ENCODE data around the gene VWA5A.
A peak's percentile ranks its signal among the peaks of the same experiment; 100 is the strongest.

VWA5A gene, protein sequence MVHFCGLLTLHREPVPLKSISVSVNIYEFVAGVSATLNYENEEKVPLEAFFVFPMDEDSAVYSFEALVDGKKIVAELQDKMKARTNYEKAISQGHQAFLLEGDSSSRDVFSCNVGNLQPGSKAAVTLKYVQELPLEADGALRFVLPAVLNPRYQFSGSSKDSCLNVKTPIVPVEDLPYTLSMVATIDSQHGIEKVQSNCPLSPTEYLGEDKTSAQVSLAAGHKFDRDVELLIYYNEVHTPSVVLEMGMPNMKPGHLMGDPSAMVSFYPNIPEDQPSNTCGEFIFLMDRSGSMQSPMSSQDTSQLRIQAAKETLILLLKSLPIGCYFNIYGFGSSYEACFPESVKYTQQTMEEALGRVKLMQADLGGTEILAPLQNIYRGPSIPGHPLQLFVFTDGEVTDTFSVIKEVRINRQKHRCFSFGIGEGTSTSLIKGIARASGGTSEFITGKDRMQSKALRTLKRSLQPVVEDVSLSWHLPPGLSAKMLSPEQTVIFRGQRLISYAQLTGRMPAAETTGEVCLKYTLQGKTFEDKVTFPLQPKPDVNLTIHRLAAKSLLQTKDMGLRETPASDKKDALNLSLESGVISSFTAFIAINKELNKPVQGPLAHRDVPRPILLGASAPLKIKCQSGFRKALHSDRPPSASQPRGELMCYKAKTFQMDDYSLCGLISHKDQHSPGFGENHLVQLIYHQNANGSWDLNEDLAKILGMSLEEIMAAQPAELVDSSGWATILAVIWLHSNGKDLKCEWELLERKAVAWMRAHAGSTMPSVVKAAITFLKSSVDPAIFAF

DNA sequence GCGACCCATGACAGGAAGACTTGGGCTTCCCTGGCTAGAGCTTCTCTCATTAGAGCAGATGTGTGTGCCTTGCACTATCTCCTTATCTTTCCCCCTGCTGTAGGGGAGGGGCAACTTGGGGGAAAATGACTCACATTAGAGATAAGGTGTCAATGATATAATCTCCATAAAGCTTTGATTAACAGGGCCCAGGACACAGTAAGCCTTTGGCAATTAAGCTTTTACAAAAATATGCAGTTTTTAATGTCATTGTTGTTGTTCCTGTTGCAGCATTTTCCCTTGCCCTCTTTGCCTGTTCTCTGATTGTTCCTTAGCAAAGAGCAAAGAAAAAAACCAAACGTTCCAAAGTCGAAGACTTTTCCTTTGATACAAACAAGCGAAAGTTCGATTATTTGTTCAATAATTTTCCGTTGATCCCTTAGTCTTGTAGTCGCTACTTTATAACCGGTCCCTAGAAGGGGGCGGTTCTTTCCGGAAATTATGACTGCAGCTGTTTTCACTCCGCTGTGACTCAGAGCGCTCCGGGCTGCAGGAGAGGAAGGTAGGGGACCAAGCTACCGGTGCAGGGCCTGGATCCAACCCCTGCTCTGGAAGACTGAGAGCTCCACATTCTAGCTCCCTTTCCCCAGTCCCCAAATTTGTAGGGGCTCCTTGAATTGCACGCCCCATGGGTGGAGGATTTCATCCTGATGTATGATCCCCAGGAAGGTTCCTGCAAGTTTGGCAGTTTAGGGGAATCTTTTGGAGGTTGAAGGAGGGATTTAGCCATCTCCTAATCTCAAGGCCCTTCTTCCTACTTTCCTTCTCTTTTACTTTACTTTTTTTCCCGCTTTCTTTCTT lies at the start of gene VWA5A:
Gene VWA5A (plus strand): TSS at position 509 of the 840 bp plus-strand sequence. CDS start 2,062 bp downstream, outside the sequence.
- DNase-seq = peak; percentile 91

DNA sequence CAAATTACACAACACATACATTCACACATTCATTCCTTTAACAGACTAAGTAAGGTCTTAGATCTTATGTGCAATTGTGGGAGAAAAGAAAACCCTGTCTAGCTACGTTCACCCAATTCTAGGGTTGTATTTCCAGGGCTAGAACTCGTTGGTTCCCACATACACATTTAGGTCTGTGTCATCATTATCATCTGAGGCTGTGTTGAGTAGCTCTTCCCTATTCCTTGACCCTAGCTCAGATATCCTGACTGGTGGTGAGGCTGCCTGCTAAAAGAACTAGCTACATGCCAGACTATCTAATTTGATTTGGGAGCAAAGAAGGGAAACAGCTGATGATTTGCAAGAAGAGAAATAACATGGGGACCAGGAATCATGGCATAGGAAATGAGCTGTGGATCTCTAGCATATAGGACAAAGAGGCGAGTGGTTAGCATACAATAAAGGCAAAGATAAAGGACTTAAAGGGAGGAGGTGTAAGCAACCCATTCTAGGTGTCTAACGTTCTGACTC lies 46.6 kb upstream of the VWA5A start:
- no peak for DNase-seq

DNA sequence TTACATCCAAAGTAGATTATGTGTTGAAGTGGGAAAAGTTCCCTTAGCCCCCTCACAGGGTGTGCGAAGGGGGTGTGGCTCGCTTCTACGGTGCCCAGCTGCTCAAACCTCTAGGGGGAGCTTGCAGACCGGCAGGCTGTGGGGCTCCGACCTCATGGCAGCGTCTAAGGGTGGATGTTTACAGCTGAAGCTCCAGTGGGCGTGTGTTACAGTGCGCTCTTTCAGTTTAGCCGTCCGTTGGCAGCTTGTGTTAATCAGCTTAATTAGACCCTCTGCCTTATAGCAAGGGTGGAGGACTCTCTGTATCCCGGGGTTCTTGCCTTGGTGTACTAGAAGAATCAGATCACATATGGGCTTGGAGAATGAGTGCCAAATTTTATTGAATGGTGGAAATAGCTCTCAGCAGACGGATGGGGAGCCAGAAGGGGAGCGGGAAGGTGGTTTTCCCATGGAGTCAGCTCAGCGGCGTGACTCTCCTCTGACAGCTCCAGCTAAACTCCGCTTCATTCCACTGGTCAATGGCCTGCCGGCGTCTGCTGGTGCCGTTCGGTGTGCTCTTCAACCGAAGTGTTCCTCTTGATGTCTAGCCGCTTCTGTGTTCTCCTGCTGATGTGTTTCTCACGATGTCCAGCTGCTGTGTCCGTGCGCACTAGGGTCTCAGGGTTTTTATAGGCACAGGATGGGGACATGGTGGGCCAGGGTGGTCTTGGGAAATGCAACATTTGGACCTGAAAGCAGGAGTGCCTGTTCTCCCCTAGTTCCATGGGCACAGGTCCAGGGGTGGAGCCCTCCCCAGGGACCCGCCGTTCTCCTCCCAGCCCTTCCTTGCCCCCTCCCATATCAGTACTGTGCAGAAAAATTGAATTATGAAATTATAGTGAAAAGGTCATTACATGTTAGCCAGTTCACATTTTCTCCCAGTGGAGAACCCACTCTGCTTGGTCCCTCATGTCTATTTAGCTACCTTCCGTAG lies 45.5 kb upstream of the VWA5A start:
- peak; percentile 53 for DNase-seq

DNA sequence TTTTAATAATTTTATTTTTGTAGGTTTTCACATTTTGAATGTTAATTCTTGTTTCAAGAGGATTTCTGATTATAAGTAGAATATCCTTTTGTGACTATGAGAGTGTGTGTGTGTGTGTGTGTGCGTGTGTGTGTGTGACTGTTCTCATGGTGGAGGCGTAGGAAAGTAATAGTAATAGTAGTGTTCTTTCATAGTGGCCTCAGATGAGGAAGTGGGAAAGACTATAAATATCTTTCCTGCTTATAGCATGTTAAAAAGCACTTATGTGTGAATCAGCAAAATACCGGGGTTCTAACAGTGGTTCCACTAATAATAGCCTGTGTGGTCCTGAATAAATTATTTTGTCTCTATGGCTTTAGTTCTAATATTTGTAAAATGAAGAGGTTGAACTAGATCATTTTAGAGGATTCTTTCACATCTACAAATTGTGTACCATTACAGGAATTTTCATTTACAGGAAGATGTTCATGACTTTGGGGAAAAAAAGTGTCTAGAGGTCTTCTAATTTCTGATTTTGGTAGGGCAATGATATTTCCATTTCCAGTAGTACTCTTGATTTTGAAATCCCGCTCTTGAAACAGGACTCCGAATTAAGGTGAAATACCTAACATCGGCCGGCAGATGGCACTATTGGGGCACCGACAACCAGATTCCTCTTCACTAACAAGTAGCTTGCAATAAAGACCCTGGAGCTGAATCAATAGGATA lies 44.2 kb upstream of the VWA5A start:
- peak; percentile 75 for DNase-seq

DNA sequence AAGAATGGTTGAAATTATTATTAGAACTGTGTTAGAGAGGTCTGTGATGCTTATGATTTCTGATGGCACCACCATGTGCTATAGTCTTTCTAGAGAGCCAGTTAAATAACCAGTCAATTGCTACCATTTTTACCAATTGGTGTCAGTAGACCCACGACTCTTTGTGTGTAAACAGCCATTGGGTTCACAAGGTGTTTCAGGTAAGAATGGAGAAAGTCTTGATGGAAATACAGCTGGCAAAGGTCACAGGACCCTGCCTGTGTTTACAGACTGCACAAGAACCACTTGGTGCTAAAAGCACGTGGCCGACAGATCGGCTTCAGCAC lies 43.7 kb upstream of the VWA5A start:
- no peak for DNase-seq

DNA sequence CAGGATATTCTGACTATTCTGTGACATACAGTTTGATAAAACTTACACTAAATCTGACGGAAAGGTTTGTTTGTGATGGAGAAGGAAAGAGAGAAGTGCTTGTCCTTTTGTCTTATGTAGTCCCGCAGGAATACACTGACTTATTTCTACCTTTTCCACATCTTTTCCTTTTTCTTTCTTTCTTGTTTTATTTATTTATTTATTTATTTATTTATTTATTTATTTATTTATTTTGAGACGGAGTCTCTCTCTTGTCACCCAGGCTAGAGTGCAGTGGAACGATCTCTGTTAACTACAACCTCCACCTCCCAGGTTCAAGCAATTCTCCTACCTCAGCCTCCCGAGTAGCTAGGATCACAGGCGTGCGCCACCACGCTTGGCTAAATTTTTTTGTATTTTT lies 43.1 kb upstream of the VWA5A start:
- no peak for DNase-seq

DNA sequence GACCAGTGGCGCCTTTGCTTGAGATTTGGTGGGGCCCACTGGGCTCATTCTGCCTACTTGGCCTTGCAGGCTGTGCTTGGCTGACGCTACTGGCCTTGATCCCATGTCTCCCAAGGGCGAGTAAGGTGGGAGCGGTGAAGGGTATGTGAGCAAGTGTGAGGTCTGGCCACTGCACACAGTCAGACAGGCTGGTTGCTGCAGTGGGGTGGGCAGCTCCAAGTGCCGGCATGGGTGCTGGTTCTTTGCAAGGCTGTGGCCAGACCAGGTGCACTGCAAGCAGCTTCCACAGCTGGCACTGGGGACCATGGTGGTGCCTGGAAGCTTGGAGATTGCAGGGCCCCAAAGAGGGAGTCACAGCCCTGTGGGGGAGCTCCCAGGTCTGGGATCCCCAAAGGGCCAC lies 40.7 kb upstream of the VWA5A start:
- no peak for DNase-seq

DNA sequence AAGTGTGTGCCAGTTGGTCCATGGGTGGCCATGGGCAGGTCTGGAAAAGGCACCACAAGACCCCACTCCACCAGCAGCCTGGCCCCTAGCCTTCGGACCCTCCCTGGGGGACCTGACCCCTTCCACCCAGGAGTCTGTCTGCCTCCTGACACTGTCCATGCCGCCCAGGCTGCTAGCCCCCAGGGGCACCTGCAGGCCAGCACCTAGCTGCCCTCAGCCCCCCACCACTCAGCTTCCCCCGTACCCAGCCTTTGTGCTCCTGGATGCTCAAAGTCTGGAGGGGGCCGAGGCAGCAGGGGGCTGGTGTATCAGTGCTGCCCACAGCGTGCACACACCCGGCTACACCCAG lies 39.8 kb upstream of the VWA5A start:
- no peak for DNase-seq

DNA sequence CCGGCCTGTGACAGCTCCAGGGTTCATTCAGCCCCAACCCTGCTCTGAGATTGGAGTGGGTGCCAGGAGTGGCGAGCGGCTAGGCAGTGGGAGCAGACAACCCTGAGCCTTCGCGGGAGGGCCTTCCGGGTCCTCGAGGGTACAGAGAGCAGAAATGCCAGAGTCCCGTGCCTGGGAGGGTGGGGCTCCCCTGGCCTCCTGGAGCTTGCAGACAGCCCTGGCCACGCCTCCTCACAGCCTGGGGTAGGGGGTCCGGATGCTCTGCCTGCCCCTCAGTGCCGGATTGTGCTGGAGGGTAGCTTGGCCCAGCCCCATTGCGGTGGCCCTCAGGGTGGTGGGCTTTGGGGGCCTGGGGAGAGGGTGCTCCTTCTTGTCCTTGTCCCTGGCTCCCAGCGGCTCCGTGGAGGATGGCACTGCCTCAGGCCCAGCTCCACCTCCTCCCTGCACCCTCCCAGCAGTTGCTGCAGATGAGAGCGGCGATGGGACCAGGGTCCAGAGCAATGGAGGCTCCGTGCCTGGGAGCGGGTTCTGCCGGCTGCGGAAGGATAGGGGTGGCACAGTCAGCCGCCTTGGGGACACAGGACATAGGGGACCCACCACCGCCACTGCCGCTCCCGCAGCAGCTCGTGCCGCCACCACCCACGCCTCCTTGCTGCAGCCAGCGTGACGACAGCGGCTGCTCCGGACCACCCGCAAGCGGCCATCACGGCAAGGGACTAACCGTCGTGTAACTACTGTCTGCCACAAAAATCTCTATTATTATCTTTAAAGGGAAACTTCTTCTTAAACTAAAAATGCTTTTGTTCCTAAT lies 39.2 kb upstream of the VWA5A start:
- no peak for DNase-seq

DNA sequence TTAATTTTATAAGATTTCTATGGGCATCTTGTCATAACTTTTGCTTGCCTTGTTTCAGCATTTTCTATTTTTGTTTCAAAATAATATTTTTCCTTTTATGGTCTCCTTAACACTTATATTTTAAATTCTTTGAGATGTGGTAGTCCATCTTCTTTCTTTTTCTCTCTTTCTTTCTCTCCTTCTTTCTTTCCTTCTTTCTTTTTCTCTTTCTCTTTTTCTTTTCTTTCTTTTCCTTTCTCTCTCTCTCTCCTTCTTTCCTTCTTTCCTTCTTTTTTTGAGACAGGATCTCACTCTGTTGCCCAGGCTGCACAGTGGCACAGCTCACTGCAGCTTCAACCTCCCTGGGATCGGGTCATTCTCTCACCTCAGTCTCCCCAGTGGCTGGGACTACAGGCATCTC lies 38.0 kb upstream of the VWA5A start:
- DNase-seq = no peak

DNA sequence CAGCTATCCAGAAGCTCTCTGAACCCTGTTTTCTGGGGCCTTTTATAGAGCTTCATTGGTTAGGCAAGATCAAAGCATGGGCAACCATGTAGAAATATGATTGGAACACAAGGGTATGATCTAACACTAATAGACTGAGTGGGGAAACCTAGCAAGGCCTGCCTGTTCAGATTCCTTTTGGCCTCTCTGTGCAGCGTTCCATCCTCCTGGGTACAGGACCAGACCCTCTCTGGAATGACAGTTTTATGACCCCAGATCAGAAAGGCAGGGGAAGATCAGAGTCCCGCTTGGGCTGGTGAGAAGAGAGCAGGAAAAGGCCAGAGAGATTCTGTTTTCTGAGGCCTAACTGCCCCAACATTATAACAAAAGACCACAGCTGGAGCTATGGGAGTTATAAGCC lies 36.7 kb upstream of the VWA5A start:
- no peak for DNase-seq

DNA sequence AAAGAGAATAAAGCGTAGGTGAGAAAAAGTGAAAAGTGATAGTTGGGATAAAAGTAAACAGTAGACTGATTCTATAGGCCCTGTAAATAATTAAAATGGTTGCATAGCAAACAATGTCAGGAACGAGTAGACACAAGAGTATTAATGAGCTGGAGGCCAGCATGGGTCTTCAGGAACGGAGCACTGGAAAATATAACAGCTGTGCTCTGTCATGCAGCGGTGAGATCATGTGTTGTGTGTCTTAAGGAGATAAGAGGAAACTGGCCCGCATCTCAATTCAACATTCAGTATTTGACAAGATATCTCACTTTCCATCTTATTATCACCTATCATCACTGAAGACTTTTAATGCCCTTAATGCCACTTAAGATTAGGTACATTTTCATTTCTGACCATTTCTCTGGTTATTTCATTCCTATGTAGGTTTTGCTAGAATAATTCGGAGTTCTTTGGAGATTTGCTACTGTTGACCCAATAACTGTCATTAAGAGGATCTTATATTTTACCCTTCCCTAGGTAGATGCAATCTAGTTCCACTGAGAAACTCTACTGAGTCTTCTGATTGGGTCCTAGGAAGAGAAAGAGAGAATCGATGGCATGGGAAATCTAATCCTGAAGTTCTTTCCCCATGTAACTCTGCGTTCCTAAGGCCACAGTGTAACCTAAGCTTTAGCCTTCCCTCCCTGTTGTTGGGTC lies 35.5 kb upstream of the VWA5A start:
- DNase-seq = no peak

DNA sequence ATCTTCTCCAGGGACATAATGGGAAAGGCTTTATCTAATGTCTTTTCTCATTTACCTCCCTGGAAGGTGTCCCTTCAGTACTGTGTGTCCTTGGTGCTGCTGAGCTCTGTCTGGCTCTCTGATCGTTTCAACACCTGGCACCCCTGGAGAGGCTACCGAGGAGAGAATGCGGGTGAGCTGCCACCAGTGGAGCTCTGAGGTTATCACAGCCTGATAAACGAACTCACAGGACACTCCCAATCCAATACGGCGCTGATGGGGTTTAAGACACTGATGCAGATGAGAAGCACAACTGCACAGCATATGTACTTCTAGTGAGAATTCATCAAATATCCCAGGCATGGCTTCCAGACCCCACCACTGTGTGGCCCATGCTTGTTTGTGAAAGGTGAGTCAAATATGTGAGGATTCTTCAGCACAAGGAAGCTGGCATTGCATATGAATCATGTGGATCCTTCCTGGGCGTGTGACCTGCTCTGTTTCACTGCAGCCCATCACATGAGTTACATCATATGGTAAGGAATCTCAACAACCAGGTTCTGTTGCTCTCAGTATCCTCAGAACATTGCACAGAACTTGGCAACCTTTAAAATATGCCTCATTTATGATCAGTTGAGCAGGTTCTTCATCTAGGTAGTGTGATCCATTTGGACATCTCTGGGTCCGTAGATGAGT lies 34.8 kb upstream of the VWA5A start:
- no peak for DNase-seq

DNA sequence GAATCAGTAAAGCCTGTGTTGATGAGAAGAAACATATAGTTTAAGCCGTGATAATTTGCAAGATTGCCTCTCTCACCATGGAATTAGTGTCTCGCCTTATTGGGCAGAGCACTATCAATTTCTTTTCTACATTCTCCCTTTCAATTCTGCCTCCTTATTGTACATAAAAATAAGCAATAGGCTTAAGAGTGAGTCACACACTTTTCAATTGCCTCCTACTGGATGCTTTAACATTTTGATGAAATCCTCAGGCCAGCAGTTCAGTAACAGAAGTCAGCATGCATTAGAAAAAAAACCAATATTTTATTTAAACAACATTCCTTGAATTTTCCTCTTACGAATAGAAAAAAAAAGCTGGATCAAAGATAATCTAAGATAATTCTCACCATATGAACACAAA lies 33.8 kb upstream of the VWA5A start:
- DNase-seq = no peak

DNA sequence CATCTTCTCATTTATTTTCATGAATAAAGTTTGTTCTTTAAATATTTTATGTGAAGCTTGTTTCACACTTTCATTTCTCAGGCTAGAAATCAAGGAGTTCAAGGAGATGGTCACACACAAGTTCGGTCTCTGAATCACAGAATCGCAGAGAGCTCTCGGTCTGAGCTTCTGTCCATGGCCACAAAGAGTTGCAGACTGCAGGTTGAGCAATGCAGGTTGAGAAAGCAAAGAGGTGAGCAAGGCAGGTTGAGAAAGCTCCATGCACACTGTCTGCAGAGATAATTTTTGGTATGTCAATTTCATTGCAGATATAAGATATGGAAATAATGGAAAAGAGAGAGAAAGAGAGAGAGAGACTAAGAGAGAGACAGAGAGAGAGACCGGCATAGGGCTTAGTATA lies 32.9 kb upstream of the VWA5A start:
- no peak for DNase-seq

DNA sequence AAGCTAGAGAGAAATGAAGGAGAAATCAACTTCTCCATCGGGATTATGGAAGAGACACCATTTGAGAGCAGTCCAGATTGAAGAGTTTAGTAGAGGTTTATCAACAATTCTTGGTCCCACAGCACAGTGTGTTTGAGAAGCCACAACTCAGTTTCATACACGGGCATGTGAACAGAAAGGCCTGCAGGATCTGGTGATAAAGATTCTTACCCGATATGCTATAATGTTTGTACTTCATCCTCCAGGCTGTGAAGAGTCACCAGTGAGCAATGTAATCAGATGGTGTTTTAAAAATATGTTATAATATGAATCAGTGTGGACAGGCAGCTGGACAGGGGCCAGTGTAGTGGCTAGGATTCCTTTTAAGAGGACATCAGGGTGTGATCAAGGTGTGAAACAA lies 29.7 kb upstream of the VWA5A start:
- peak; percentile 26 for DNase-seq

DNA sequence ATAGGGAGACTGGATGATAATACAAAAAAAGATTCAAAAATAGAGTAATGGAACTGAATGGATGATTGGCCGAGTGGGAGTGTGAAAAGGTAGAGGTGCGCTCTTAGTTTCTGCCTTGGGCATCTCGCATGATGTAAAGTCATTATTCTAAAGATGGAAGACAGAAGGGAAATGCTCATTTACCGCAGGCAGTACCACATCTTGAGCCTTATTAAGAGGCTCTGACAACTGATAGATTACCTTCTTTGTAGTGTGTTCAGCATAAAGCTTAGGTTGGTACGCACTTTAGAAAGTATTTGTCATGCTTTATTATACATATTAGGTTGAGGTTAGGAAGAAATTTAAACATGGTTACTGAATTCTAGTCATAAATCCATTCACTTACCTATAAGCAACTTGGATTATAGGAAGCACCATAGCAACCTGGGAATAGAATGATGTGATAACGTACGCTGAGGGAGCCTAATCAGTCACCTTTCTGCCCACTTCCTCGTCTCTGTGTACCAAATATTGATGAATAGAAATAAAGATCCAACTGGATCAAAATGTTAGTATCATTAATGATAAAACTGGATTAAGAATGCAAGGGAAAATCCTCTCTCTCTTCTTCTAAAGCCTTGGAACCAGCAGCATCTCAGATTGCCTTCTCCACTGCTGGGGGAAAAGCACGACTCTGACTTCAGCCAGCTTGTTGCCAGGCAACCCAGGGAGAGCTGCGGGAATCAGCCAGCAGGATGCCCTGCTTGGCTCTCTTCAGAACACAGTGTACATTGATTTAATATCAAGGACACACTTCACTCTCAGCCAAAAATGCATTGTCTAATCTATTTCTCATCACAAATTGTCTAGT lies 29.0 kb upstream of the VWA5A start:
- peak; percentile 19 for DNase-seq

DNA sequence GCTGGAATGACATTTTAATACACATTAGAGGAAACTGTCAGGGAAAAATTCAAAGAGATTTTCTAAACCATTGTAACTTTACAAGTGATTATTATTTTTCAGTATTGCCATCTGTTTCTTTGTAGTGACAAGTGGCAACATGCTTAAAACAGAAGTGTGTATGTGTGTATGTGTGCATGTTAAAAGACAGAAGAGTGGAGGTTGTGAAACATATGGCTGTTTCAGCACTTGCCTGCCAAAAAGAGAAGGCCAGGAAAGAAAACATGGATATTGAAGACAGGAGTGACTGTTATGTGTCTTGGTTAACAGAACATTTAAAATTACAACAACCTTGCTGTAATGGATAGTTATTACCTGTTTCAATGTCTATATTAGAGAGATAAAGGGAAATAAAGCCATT lies 24.3 kb upstream of the VWA5A start:
- no peak for DNase-seq
